Inflammatory macrophage treated with lipopolysaccharide for 1 hour (primary cell): ENCODE data around the gene RNF146.
"Not testable (repeated sequence)": the region's sequence is repeated elsewhere in the genome, so short reads cannot be mapped to it uniquely, and the experiment has no call there.

Experiments
- DNase-seq, 2 donors: peaks; one replicate each; pipeline ENCODE4 v3.0.0-alpha.2; 2020 to 2022

The RNF146 gene

DNA sequence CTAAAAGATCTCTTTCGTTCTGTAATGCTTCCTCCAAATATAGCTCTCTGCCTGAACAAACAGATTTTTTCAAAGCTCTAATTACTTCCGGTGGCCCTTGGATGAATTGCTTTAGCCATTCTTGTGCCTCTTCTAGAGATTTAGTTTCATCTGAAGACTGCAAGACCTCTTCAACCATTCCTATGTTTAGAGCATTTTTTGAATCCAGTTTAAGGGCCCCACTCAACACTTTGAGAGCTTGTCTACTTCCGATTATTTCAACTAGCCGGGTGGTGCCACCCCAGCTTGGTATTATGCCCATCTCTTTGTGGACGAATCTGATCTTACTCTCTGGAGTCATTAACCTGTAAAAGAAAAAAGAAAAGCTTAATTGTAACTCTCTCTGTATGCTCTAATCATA lies 23.3 kb downstream of the RNF146 start:
- DNase-seq = no peak

DNA sequence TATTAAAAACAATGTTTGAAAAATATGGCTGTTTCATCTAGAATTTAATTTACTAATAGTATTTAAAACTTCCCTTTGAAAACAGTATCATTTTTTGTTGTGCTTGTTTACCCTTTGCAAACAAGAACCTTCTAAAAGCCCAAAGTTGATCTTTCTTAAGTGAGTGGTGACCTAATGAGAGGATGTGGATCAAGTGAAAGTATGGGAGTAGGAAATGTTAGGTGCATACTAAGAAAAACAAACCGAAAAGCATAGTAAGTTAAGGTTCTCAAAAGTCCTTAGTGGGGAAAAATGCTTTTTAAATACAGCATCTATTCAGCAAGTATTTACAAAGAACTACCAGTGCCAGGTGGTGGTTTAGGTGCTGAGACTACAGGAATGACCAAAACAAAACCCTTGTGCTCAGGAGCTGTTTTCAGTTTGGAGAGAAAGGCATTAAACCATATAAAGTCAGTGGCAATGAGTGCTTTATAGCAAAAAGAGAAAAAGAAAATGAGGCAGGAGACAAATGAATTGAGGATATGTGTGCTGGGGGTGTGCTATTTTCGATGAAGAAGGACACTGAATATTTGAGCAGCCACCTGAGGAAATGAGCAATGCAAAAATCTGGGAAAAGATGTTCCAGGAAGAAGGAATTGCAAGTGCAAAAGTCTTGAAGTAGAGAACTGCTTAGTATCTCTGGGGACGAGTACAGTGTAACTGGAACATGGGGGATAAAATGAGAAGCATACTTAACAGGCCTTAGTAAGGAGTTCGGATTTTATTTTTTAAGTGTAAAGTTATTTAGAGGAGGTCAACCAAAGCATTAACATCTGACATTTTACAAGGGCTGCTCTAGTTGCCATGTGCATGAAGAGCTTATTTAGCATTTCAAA lies 24.0 kb downstream of the RNF146 start:
- DNase-seq = no peak

DNA sequence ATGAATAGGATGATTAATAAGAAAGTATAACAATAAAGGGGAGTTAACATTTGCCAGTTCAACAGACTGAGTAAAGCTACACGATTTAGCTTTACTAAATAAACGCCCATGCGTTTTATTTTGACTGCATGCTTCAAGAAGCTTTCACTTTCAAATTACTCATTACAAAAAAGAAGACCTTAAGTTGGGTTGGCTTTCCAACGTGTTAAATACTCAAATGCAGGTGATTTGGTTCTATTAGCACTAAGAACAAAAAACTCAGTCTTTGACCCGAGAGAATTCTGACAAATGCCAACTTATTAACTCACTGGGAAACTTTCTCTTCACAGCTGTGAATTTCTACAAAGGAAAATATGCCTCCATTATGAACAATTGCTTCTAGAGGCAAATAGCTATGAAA lies 24.8 kb downstream of the RNF146 start:
- DNase-seq = no peak

GRCh38 chr6:127297502-127298070 lies 30.9 kb downstream of the RNF146 start:
- DNase-seq = no peak

GRCh38 chr6:127298475-127298874 lies 31.8 kb downstream of the RNF146 start:
- no peak for DNase-seq

DNA sequence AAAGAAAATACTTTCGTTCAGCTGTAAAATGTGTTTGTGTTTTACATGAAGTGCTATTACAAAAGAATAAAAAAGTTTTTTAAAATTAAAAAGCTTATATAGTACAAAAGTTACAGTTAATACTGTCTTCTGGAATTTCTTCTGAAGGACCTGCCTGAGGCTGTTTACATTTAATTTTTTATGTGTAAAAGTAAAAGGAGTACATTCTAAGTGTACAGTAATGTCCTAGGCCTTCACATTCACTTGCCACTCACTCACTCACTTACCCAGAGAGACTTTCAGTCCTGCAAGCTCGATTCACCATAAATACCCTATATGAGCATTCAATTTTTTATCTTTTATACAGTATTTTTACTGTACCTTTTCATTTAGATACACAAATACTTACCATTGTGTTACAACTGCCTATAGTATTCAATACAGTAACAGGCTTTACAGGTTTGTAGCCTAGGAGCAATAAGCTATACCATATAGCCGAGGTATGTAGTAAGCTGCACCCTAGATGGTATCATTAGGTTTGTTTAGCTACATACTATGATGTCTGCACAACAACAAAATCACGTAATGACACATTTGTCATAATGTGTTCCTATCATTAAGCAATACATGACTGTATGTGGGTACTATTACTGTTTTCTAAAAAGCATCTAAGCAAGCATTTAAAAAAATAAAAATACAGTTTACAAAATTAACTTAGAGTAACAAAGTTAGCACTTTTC lies 33.0 kb downstream of the RNF146 start:
- no peak for DNase-seq

DNA sequence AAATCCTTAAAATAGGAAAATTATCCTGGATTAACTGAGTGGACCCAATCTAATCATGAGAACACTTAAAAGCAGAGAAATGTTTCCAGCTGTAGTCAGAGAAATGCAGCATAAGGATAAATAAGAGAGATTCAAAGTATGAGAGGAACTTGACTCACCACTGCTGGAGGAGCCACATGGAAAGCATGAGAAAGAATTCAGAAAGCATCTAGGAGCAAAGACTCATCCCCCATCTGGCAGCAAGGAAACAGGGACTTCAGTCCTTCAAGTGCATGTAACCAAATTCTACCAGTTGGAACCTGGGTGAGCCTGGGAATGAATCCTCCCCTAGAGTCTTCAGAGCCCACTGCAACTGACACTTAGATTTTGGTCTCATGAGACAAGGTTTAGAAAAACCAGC lies 33.7 kb downstream of the RNF146 start:
- DNase-seq = no peak

DNA sequence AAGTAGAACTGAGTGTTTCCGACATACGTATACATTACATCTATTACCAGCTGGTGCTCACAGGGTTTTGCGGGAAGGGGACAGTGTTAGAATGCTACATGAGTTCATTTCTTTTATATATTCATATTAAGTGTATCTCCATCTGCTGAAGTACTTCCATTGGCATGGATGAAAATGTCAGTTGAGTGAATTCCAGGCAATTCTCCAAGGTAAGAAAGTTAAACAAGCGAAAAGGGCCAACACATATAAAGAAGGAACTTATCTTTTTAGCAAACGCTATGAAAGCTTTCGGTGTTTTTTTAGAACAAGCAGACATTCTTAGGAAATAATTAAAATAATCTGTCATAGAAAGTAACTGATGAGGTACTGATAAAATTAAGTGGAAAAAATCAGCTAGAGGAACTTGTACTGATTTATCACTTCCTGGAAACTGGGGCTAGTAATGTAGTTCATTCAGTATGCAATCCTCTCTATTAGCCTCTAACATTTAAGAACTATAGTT lies 34.6 kb downstream of the RNF146 start:
- DNase-seq = no peak

GRCh38 chr6:127302728-127303660 lies 36.3 kb downstream of the RNF146 start:
- peak; percentile 61 to 94 for DNase-seq

DNA sequence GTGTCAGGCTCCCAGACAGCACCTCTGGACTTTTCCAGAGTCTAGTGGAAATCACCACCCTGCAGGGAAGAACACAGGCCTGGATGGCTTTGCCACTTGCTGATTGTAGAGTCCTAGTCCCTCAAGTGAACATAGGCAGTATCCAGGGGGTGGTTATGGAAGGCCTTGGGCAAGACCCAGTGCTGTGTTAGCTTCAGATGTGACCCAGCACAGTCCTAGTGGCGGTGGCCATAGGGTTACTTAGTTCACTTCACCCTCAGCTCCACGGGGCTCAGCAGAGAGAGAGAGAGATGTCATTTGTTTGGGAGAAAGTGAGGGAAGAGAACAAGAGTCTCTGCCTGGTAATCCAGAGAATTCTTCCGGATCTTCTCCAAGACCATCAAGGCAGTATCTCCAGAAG lies 37.3 kb downstream of the RNF146 start:
- no peak for DNase-seq

DNA sequence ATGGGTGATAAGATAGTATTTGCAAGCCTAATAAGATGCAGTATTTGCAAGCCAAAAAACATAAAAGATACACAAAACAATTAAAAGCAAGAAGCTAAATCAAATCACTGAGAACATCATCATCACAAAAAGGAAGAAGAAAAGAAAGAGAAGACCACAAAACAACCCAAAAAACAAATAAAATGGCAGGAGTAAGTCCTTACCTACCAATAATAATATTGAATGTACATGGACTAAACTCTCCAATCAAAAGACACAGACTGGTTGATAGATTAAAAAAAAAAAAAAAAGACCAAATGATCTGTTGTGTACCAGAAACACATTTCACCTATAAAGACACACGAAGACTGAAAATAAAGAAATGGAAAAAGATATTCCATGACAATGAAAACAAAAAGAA lies 39.1 kb downstream of the RNF146 start:
- DNase-seq = no peak

DNA sequence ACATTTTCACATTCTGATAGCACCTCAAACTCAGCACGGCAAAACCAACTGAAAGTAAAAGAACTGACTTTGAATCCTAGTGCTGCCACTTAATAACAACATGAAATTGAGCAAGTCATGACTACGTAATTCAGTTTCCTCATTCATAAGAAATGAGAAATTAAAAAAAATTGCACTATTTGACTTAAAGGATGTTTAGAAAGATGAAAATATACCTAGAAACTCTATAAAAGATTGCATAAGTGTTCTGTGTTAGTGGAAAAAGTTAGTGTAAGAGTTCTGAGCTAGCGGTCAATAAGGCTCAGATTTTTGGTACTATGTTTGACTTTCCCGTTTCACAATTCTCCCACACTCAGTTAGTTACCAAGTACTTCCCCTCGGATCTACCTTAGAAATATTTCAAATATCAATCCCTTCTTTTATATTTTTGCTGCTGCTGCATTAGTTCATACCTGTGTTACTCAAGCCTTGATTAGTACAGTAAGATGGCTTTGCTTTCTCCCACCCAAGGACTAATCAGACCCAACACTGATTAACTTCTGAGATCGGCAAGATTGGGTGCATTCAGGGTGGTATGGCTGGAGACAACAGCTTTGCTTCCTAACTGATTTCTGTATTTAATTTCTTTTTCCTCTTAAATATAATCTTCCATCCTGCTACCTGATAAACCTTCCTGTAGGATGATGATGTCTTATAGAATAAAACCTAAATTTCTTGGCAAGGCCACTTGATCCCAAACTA lies 50.9 kb downstream of the RNF146 start:
- DNase-seq = peak; percentile 73 to 76

DNA sequence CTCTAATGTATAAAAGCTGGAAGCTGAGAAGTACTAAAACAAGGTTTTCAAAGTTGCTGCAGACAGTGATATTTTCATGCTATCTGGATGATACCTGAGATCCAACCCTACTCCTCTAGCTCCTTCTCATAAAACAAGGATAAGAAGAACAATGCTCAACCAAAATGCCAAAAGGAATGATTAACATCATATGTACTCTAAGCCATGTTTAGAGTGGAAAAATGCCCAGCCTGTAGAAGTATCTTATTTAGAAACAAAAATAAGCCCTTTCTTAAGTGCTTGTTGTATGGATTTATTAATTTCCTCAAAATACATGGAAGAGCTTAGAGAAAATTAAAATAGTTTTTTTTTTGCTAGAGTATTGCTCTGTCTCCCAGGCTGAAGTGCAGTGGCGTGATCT lies 53.0 kb downstream of the RNF146 start:
- DNase-seq = no peak

GRCh38 chr6:127328043-127328609 lies 61.5 kb downstream of the RNF146 start:
- no peak for DNase-seq

DNA sequence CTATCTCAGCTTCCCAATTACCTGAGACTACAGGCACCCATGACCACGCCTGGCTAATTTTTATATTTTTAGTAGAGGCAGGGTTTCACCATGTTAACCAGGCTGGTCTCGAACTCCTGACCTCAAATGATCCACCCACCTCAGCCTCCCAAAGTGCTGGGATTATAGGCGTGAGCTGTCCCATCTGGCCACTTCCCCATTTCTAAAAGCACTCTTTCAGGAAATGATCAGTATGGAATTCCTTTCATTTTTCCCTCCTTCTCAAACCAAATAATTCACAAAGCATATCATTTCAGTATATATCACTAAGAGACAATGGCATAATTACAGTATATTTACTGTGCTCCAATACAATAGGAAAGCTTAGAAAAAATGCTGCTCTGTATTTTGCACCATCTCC lies 64.6 kb downstream of the RNF146 start:
- not testable (repeated sequence) for DNase-seq

- DNase-seq = no peak
These were observed 65.8 kb downstream of the RNF146 start for GRCh38 chr6:127332383-127332961.
